Lower lobe of right lung (tissue), 2 donors: ENCODE data around the gene SPINDOC. TPM values are rescaled to one million over a fixed set of nuclear protein-coding genes. Genes with fewer than 3 reads are reported as not detected.

ENCODE experiments used
- ATAC-seq, 2 donors: fragments of 200-7000 bp; cut with Tn5 transposase; one replicate each; pipeline ENCODE4 v1.9.1; 2020 to 2022; ENCODE audit warnings: mild to moderate bottlenecking in 2 of 2, moderate library complexity in 2 of 2
- DNase-seq: peaks from one replicate; pipeline ENCODE4 v3.0.0-alpha.2; 2020
- H3K27ac ChIP-seq: fragments of 200-600 bp; one replicate; pipeline ENCODE4 v1.8.0; 2022
- H3K27me3 ChIP-seq: fragments of 200-600 bp; one replicate; pipeline ENCODE4 v1.8.0; 2022; ENCODE audit warnings: low read depth
- H3K36me3 ChIP-seq: fragments of 200-600 bp; one replicate; pipeline ENCODE4 v1.8.0; 2022; ENCODE audit warnings: mild to moderate bottlenecking
- H3K4me1 ChIP-seq: fragments of 200-600 bp; one replicate; pipeline ENCODE4 v1.8.0; 2022
- H3K4me3 ChIP-seq: fragments of 200-600 bp; one replicate; pipeline ENCODE4 v1.8.0; 2022; ENCODE audit warnings: mild to moderate bottlenecking
- H3K9me3 ChIP-seq: fragments of 200-600 bp; one replicate; pipeline ENCODE4 v1.8.0; 2022
- CTCF ChIP-seq: fragments of 200-600 bp; IDR thresholded peaks from one replicate; pipeline ENCODE4 v1.8.0; 2022; ENCODE audit warnings: antibody characterized with exemption, mild to moderate bottlenecking
- intact Hi-C: fragments of 100-400 bp; cut with DNase I; formaldehyde crosslinking; loops from one replicate; pipeline ENCODE4 v1.11.0; 2022
- total RNA-seq: library from RNA; stranded (reverse); fragmentation: NEBNext Ultra II Directional; extraction: Animal tissue kit (Norgen Biotek cat#: 25700); gene quantifications from one replicate; pipeline ENCODE4 v1.2.1, GENCODE V29; 2021
- donor health status: DM: no; HTN: yes; CAD: no; lungs with severe emphysema.

Gene SPINDOC
- total RNA-seq, 1 donor from 2014 or later, result 21.7 TPM

- TF ChIP-seq CTCF, result no peak
- peaks cover 95% of the 10 kb centered on the region for H3K4me1 ChIP-seq
- no peak overlapping the region for H3K4me3 ChIP-seq
- no peaks in the 10 kb centered on the region for H3K9me3 ChIP-seq
- no peaks in the 10 kb centered on the region for H3K27me3 ChIP-seq
- peak overlapping the region; percentile 25 for H3K27ac ChIP-seq
- intact Hi-C loops, result no loop called here
- H3K36me3 ChIP-seq, result peaks cover 5% of the 10 kb centered on the region
- ATAC-seq (peak in 1 of 2 donors; percentile 7), DNase-seq (no peak)
Observed at GRCh38 chr11:63870351-63871140, 57.3 kb downstream of the SPINDOC start.

GRCh38 chr11:63871962-63872799, 58.9 kb downstream of the SPINDOC start:
- Histone ChIP-seq H3K27me3 (no peaks in the 10 kb centered on the region), H3K4me3 (peak overlapping the region; percentile 15), H3K27ac (peak overlapping the region; percentile 51), H3K36me3 (no peaks in the 10 kb centered on the region), H3K9me3 (no peaks in the 10 kb centered on the region), H3K4me1 (peaks cover 80% of the 10 kb centered on the region)
- intact Hi-C loops, result no loop called here
- ATAC-seq (peak; percentile 96 to 98), DNase-seq (peak; percentile 84)
- peak; percentile 63 for TF ChIP-seq CTCF

GRCh38 chr11:63872800-63873197, 59.5 kb downstream of the SPINDOC start:
- Histone ChIP-seq H3K36me3 (no peaks in the 10 kb centered on the region), H3K9me3 (no peaks in the 10 kb centered on the region), H3K4me1 (peaks cover 74% of the 10 kb centered on the region), H3K27ac (peak overlapping the region; percentile 63), H3K27me3 (no peaks in the 10 kb centered on the region), H3K4me3 (no peak overlapping the region)
- TF ChIP-seq CTCF, result no peak
- ATAC-seq (peak; percentile 6 to 20), DNase-seq (no peak)
- intact Hi-C loops, result no loop called here

- no peak for ATAC-seq
- Histone ChIP-seq H3K27ac (peak overlapping the region; percentile 63), H3K4me3 (no peak overlapping the region), H3K4me1 (peaks cover 68% of the 10 kb centered on the region), H3K9me3 (no peaks in the 10 kb centered on the region), H3K27me3 (no peaks in the 10 kb centered on the region), H3K36me3 (no peaks in the 10 kb centered on the region)
- intact Hi-C loops, result no loop called here
- no peak for TF ChIP-seq CTCF
- DNase-seq, result no peak
Observed at GRCh38 chr11:63873311-63873710, 60.1 kb downstream of the SPINDOC start.

- H3K4me1 ChIP-seq, result peaks cover 61% of the 10 kb centered on the region
- no peak for DNase-seq
- peak overlapping the region; percentile 63 for H3K27ac ChIP-seq
- H3K36me3 ChIP-seq, result no peaks in the 10 kb centered on the region
- no peaks in the 10 kb centered on the region for H3K9me3 ChIP-seq
- no peaks in the 10 kb centered on the region for H3K27me3 ChIP-seq
- intact Hi-C loops, result no loop called here
- no peak for TF ChIP-seq CTCF
- H3K4me3 ChIP-seq, result no peak overlapping the region
- no peak for ATAC-seq
Observed at GRCh38 chr11:63874511-63874910, 61.3 kb downstream of the SPINDOC start.
